DOHH2 (cell line): ENCODE data around the gene PGAM1.
A peak's percentile ranks its signal among the peaks of the same experiment; 100 is the strongest.

Source experiments
- H3F3A ChIP-seq: fragments of 200-600 bp; sonication (generic), shearing (Covaris generic); 2 replicates; pipeline ENCODE4 v1.6.0; 2016; ENCODE audit warnings: antibody characterized with exemption, mild to moderate bottlenecking; ENCODE audit not compliant: control insufficient read depth, insufficient read depth
- H3K27ac ChIP-seq: fragments of 200-600 bp; sonication (generic); 2 replicates; pipeline ENCODE4 v1.5.1; 2014; ENCODE audit warnings: low read depth, mild to moderate bottlenecking, low read length, moderate library complexity
- H3K27me3 ChIP-seq: fragments of 200-600 bp; sonication (generic); 2 replicates; pipeline ENCODE4 v1.6.1; 2014; ENCODE audit warnings: mild to moderate bottlenecking, low read length, mixed read lengths; ENCODE audit not compliant: control insufficient read depth
- H3K36me3 ChIP-seq: fragments of 200-600 bp; sonication (generic); 2 replicates; pipeline ENCODE4 v1.6.1; 2014; ENCODE audit warnings: mild to moderate bottlenecking, low read length, moderate library complexity, mixed read lengths; ENCODE audit not compliant: control insufficient read depth
- H3K4me1 ChIP-seq: fragments of 200-600 bp; sonication (generic); 2 replicates; pipeline ENCODE4 v1.6.1; 2014; ENCODE audit warnings: mild to moderate bottlenecking, low read length, mixed read lengths; ENCODE audit not compliant: control insufficient read depth
- H3K4me2 ChIP-seq: fragments of 200-600 bp; sonication (generic); 2 replicates; pipeline ENCODE4 v1.6.0; 2014; ENCODE audit warnings: mild to moderate bottlenecking, low read length, moderate library complexity
- H3K4me3 ChIP-seq: fragments of 200-600 bp; sonication (generic); 2 replicates; pipeline ENCODE4 v1.5.1; 2014; ENCODE audit warnings: mild to moderate bottlenecking, low read length, mixed read lengths
- H3K79me2 ChIP-seq: fragments of 200-600 bp; sonication (generic); 2 replicates; pipeline ENCODE4 v1.6.1; 2014; ENCODE audit warnings: mild to moderate bottlenecking, low read length, mixed read lengths; ENCODE audit not compliant: control insufficient read depth
- H3K9me2 ChIP-seq: fragments of 200-600 bp; sonication (generic); replicated peaks from 2 replicates; pipeline ENCODE4 v1.6.1; 2014; ENCODE audit warnings: mild to moderate bottlenecking, low read length, mixed read lengths; ENCODE audit not compliant: control insufficient read depth
- H3K9me3 ChIP-seq: fragments of 200-600 bp; sonication (generic); 2 replicates; pipeline ENCODE4 v1.6.1; 2014; ENCODE audit warnings: antibody characterized with exemption, low read length, mixed read lengths; ENCODE audit not compliant: control insufficient read depth, insufficient read depth
- H4K20me1 ChIP-seq: fragments of 200-600 bp; sonication (generic); 2 replicates; pipeline ENCODE4 v1.6.0; 2014; ENCODE audit warnings: low read depth, mild to moderate bottlenecking, antibody characterized with exemption, low read length, moderate library complexity; ENCODE audit not compliant: control insufficient read depth, insufficient read depth
- EZH2phosphoT487 ChIP-seq: fragments of 200-600 bp; sonication (generic); IDR thresholded peaks from 2 replicates; pipeline ENCODE4 v1.6.1; 2017; ENCODE audit warnings: borderline replicate concordance, mild to moderate bottlenecking, antibody characterized with exemption, low read length, moderate library complexity, mixed read lengths
- TF ChIP-seq, protein P1 (sequence below): fragments of 200-600 bp; sonication (generic); IDR thresholded peaks from one replicate; pipeline ENCODE4 v1.5.1; 2014; ENCODE audit warnings: antibody characterized with exemption, mild to moderate bottlenecking, low read depth, low read length; ENCODE audit not compliant: poor library complexity, severe bottlenecking

Gene PGAM1

DNA sequence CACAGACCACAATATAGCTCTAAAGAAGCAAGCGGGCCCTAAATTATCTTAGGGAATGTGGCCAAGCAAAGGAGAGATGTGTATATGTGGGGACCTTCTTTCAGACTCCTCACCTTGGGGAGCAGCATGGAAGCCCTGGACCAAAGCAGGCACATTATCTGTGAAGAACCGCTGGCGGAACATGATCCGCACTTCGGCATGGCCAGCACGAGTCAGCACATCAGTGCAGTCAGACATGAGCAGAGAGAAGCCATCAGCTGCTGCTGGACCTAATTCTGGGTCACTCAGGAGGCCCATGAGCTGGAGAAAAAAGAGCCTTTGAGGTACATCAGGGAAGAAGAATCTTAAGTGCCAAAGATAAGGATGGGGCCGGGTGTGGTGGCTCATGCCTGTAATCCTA is 33.9 kb downstream of the PGAM1 start:
- Histone ChIP-seq H3K27me3 (no peaks in the 10 kb centered on the region), H3K4me1 (no peaks in the 10 kb centered on the region), H3K27ac (no peak overlapping the region), H3K79me2 (no peaks in the 10 kb centered on the region), H3K9me2 (no peaks in the 10 kb centered on the region), H3K36me3 (peaks cover 91% of the 10 kb centered on the region), H3K4me2 (no peak overlapping the region), H4K20me1 (no peaks in the 10 kb centered on the region), H3F3A (0 out of 2 replicates have a peak, but pooled peaks cover 3% of the 10 kb centered on the region), H3K4me3 (no peak overlapping the region), H3K9me3 (no peaks in the 10 kb centered on the region)
- TF ChIP-seq, protein P1, sequence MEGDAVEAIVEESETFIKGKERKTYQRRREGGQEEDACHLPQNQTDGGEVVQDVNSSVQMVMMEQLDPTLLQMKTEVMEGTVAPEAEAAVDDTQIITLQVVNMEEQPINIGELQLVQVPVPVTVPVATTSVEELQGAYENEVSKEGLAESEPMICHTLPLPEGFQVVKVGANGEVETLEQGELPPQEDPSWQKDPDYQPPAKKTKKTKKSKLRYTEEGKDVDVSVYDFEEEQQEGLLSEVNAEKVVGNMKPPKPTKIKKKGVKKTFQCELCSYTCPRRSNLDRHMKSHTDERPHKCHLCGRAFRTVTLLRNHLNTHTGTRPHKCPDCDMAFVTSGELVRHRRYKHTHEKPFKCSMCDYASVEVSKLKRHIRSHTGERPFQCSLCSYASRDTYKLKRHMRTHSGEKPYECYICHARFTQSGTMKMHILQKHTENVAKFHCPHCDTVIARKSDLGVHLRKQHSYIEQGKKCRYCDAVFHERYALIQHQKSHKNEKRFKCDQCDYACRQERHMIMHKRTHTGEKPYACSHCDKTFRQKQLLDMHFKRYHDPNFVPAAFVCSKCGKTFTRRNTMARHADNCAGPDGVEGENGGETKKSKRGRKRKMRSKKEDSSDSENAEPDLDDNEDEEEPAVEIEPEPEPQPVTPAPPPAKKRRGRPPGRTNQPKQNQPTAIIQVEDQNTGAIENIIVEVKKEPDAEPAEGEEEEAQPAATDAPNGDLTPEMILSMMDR: no peak
- no peak for TF ChIP-seq EZH2phosphoT487

DNA sequence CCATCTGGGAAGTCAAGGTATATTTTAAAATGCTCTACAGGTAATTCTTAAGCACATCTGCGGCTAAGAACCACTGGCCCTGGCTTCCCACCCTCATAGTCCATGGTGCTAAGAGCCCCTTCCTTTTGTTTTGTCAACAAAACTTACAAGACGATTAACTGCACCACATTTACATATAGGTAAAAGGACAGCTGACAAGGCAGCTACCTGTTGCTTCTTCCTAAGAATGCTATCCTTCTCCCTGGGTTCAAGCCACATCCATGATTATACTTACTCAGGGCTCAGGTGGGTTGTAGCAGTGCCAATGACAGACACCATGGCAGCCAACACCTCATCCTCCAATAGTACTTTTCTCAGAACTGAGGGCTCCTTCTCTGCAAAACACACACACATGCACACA is 36.3 kb downstream of the PGAM1 start:
- no peaks in the 10 kb centered on the region for H3K79me2 ChIP-seq
- H3K27ac ChIP-seq: no peak overlapping the region
- H3F3A ChIP-seq: 0 out of 2 replicates have a peak, but pooled peaks cover 3% of the 10 kb centered on the region
- no peaks in the 10 kb centered on the region for H4K20me1 ChIP-seq
- H3K4me2 ChIP-seq: no peak overlapping the region
- H3K9me2 ChIP-seq: no peaks in the 10 kb centered on the region
- H3K27me3 ChIP-seq: no peaks in the 10 kb centered on the region
- H3K36me3 ChIP-seq: peaks cover 90% of the 10 kb centered on the region
- no peaks in the 10 kb centered on the region for H3K9me3 ChIP-seq
- no peak overlapping the region for H3K4me3 ChIP-seq
- TF ChIP-seq, protein P1: no peak
- TF ChIP-seq EZH2phosphoT487: no peak
- H3K4me1 ChIP-seq: no peaks in the 10 kb centered on the region

DNA sequence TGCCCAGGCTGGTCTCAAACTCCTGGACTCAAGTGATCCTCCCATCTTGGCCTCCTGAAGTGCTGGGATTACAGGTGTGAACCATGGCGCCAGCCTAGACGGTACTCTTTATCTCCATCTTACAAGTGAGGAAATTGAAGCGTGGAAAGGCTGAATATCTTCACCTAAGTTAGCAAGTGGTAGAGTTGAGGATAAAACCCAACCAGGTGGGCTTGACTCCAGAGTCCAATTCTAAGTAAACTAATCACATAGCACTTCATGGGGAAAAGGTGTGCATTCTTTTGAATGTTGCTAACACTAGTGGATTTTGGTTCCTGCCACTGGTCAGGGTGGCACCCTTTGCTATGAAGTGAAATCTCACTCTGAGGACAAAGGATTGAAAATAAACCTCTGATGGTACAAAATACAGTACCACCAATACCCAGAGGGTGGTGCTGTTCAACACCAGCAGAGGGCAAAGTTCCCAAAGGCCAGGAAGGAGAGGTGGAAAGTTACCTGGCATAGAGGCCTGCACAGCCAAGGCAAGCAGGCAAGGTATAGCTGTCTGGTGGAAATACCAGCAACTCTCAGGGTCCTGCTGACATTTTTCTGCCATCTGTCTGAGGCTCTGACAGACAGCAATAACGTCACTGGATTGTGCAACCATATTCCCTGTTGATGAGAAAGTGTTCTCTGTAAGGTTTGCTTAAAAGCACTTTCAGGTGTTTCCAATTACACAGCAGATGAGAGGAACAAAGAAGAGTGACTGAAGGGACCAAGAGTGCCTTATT is 37.6 kb downstream of the PGAM1 start:
- H3K4me1 ChIP-seq: peaks cover 6% of the 10 kb centered on the region
- 0 out of 2 replicates have a peak, but pooled peaks cover 3% of the 10 kb centered on the region for H3F3A ChIP-seq
- no peaks in the 10 kb centered on the region for H3K27me3 ChIP-seq
- H3K9me3 ChIP-seq: no peaks in the 10 kb centered on the region
- no peak overlapping the region for H3K4me3 ChIP-seq
- H4K20me1 ChIP-seq: no peaks in the 10 kb centered on the region
- H3K79me2 ChIP-seq: no peaks in the 10 kb centered on the region
- no peak overlapping the region for H3K4me2 ChIP-seq
- no peak overlapping the region for H3K27ac ChIP-seq
- TF ChIP-seq EZH2phosphoT487: no peak
- TF ChIP-seq, protein P1: peak; percentile 95
- H3K36me3 ChIP-seq: peaks cover 93% of the 10 kb centered on the region
- H3K9me2 ChIP-seq: no peaks in the 10 kb centered on the region
